Caco-2 (cell line): Measurements from ENCODE around the gene ATP2B3. TPM values are rescaled to one million over a fixed set of nuclear protein-coding genes. Genes with fewer than 3 reads are reported as not detected.

ENCODE experiments used
- BruUV-seq: library from RNA; stranded (reverse); fragments of 400-500 nt; replicated peaks from 2 replicates; lab custom pipeline; 2021; lab: Mats Ljungman, UMichigan
- CTCF ChIA-PET: fragments of 300-600 bp; sonication (Branson Sonifier 250); formaldehyde crosslinking; loops from one replicate; lab custom pipeline; 2022; ENCODE audit warnings: antibody characterized with exemption; lab: Charles Lee
- POLR2A ChIA-PET: fragments of 300-600 bp; sonication (Branson Sonifier 250); formaldehyde crosslinking; loops from one replicate; lab custom pipeline; 2022; ENCODE audit warnings: antibody characterized with exemption; lab: Charles Lee
- DNase-seq, 2 experiments: peaks; one replicate each; pipeline versions ENCODE4 v3.0.0 to v3.0.0-alpha.2; 2020 to 2022
- H3K27me3 ChIP-seq: replicated peaks from 2 replicates; pipeline ENCODE4 v1.6.0; 2011; ENCODE audit warnings: low read length; ENCODE audit not compliant: control insufficient read depth, insufficient read depth
- H3K36me3 ChIP-seq: 2 replicates; pipeline ENCODE4 v1.5.1; 2011; ENCODE audit warnings: low read length; ENCODE audit not compliant: control insufficient read depth, insufficient read depth
- H3K4me1 ChIP-seq: fragments of 250-450 bp; sonication (Bioruptor Pico); 2 replicates; pipeline ENCODE4 v1.5.1; 2020; ENCODE audit warnings: mild to moderate bottlenecking
- H3K4me3 ChIP-seq: 2 replicates; pipeline ENCODE4 v1.5.1; 2011; ENCODE audit warnings: low read depth, mild to moderate bottlenecking, control low read depth, low read length
- H3K9me3 ChIP-seq: fragments of 250-450 bp; sonication (Bioruptor Pico); 2 replicates; pipeline ENCODE4 v1.5.1; 2020; ENCODE audit warnings: mild to moderate bottlenecking, moderate library complexity
- H3K27ac Mint-ChIP-seq: one replicate; pipeline ENCODE4 v1.8.0; 2022; ENCODE audit warnings: mixed read lengths; ENCODE audit not compliant: unreplicated experiment
- H3K27me3 Mint-ChIP-seq: one replicate; pipeline ENCODE4 v1.8.0; 2022; ENCODE audit warnings: mixed read lengths; ENCODE audit not compliant: insufficient read depth, unreplicated experiment
- H3K36me3 Mint-ChIP-seq: one replicate; pipeline ENCODE4 v1.8.0; 2022; ENCODE audit warnings: mild to moderate bottlenecking, mixed read lengths; ENCODE audit not compliant: insufficient read depth, unreplicated experiment
- H3K4me1 Mint-ChIP-seq: one replicate; pipeline ENCODE4 v1.8.0; 2022; ENCODE audit warnings: low read depth, mixed read lengths; ENCODE audit not compliant: unreplicated experiment
- H3K4me3 Mint-ChIP-seq: one replicate; pipeline ENCODE4 v1.8.0; 2022; ENCODE audit warnings: mild to moderate bottlenecking, moderate library complexity, mixed read lengths; ENCODE audit not compliant: unreplicated experiment
- H3K9me3 Mint-ChIP-seq: one replicate; pipeline ENCODE4 v1.8.0; 2022; ENCODE audit warnings: mixed read lengths; ENCODE audit not compliant: unreplicated experiment
- CTCF ChIP-seq, 2 experiments: fragments of 200-600 bp in 1 of 2; IDR thresholded peaks; 1 replicate in 1 of 2; 2 replicates in 1 of 2; pipeline versions ENCODE4 v1.5.1 to v1.8.0; 2011 to 2022; ENCODE audit warnings: antibody characterized with exemption in 1 of 2, control low read depth in 1 of 2, inconsistent platforms in 1 of 2, low read depth in 1 of 2, low read length in 1 of 2, mild to moderate bottlenecking in 1 of 2, moderate library complexity in 1 of 2; ENCODE audit not compliant: insufficient read depth in 1 of 2, severe bottlenecking in 1 of 2, unreplicated experiment in 1 of 2
- intact Hi-C: fragments of 100-400 bp; cut with micrococcal nuclease; formaldehyde crosslinking; loops from one replicate; pipeline ENCODE4 v1.10.0; 2022; ENCODE audit not compliant: unreplicated experiment
- total RNA-seq: library from RNA; stranded (reverse); gene quantifications from 2 replicates; pipeline ENCODE4 v1.2.3, GENCODE V29; 2022

Gene ATP2B3
- total RNA-seq, 1 experiment from 2014 or later, result not detected

GRCh38 chrX:153482376-153483015 lies 34.9 kb upstream of the ATP2B3 start:
- CTCF ChIA-PET, result no interaction called here
- peaks cover 6% of the 10 kb centered on the region for H3K4me1 ChIP-seq
- BruUV-seq, result no TSS peak
- DNase-seq, result no peak
- H3K9me3 ChIP-seq, result no peaks in the 10 kb centered on the region
- Mint-ChIP-seq H3K4me1 (no peaks in the 10 kb centered on the region), H3K27ac (no peak overlapping the region), H3K27me3 (no peaks in the 10 kb centered on the region), H3K9me3 (no peaks in the 10 kb centered on the region), H3K36me3 (no peaks in the 10 kb centered on the region), H3K4me3 (no peak overlapping the region)
- H3K27me3 ChIP-seq, result no peaks in the 10 kb centered on the region
- intact Hi-C loops, result no loop called here
- TF ChIP-seq CTCF (IDR thresholded peaks at IDR 0.05; ENCODE audit: insufficient read depth in 1 of 2, low read depth in 1 of 2, low read length in 1 of 2, severe bottlenecking in 1 of 2, unreplicated experiment in 1 of 2), result no peak
- no peaks in the 10 kb centered on the region for H3K36me3 ChIP-seq
- POLR2A ChIA-PET, result no interaction called here
- no peak overlapping the region for H3K4me3 ChIP-seq

DNA sequence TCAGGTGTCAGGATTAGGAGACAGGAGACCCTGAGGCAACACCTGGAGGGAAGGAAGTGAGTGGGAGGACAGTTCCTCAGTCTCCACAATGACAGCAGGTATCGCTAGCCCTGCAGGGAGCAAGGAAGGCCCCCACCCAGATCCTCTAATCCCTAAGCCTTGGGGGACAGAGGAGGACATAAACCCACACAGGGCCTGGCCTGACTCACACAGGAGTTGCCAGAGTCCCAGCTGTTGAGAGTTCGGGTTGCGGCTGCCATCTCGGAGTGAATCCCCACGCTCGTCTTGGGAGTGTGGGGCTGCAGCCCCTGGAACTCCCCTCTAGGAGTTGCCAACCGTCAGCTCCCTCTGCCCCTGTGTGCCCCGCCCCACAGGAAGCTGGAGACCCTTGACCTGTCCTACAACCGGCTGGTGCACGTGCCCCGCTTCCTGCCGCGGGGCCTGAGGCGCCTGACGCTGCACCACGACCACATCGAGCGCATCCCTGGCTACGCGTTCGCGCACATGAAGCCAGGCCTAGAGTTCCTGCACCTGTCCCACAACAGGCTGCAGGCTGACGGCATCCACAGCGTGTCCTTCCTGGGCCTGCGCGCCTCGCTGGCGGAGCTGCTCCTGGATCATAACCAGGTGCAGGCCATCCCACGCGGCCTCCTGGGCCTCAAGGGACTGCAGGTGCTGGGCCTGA lies 31.9 kb upstream of the ATP2B3 start:
- CTCF ChIA-PET, result no interaction called here
- POLR2A ChIA-PET, result no interaction called here
- Histone ChIP-seq H3K9me3 (no peaks in the 10 kb centered on the region), H3K36me3 (no peaks in the 10 kb centered on the region), H3K4me3 (no peak overlapping the region), H3K4me1 (peaks cover 25% of the 10 kb centered on the region), H3K27me3 (no peaks in the 10 kb centered on the region)
- DNase-seq, result no peak
- no peaks in the 10 kb centered on the region for H3K36me3 Mint-ChIP-seq
- no peak for TF ChIP-seq CTCF (IDR thresholded peaks at IDR 0.05; ENCODE audit: insufficient read depth in 1 of 2, low read depth in 1 of 2, low read length in 1 of 2, severe bottlenecking in 1 of 2, unreplicated experiment in 1 of 2)
- BruUV-seq, result no TSS peak
- H3K27ac Mint-ChIP-seq, result no peak overlapping the region
- H3K4me3 Mint-ChIP-seq, result no peak overlapping the region
- H3K4me1 Mint-ChIP-seq, result no peaks in the 10 kb centered on the region
- H3K27me3 Mint-ChIP-seq, result no peaks in the 10 kb centered on the region
- no peaks in the 10 kb centered on the region for H3K9me3 Mint-ChIP-seq
- intact Hi-C loops, result no loop called here

DNA sequence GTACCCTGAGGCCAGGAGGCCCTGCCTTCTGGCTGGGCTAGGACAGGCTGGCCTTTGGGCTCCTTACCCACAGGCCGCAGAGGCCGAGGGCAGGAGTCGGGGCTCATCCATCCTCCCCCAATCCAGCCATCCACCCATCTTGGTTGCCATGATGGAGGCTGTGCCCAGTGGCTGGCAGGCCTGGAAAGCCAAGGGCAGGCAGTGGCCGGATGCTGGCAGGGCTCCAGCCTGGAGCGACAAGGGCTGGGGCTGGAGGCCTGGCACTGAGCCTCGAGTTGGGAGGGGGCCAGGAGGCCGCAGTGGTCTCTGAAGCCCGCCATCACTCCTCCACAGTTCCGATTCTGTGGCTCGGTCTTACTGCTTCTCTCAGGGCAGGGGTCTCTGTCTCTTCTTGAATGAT lies 31.3 kb upstream of the ATP2B3 start:
- H3K4me1 Mint-ChIP-seq, result no peaks in the 10 kb centered on the region
- no peaks in the 10 kb centered on the region for H3K27me3 ChIP-seq
- H3K4me1 ChIP-seq, result peaks cover 26% of the 10 kb centered on the region
- no peaks in the 10 kb centered on the region for H3K36me3 ChIP-seq
- H3K4me3 ChIP-seq, result no peak overlapping the region
- CTCF ChIA-PET, result no interaction called here
- POLR2A ChIA-PET, result no interaction called here
- H3K27ac Mint-ChIP-seq, result no peak overlapping the region
- no peaks in the 10 kb centered on the region for H3K9me3 ChIP-seq
- no peaks in the 10 kb centered on the region for H3K36me3 Mint-ChIP-seq
- no peaks in the 10 kb centered on the region for H3K27me3 Mint-ChIP-seq
- DNase-seq, result no peak
- no TSS peak for BruUV-seq
- H3K4me3 Mint-ChIP-seq, result no peak overlapping the region
- H3K9me3 Mint-ChIP-seq, result no peaks in the 10 kb centered on the region
- no peak for TF ChIP-seq CTCF (IDR thresholded peaks at IDR 0.05; ENCODE audit: insufficient read depth in 1 of 2, low read depth in 1 of 2, low read length in 1 of 2, severe bottlenecking in 1 of 2, unreplicated experiment in 1 of 2)
- intact Hi-C loops, result no loop called here
